Measurements from ENCODE around the gene GSS. TPM values are rescaled to one million over a fixed set of nuclear protein-coding genes. Genes with fewer than 3 reads are reported as not detected.

GSS gene
- polyA plus RNA-seq, 3 donors, result 30.4 to 52.9 (median 34.0) TPM

DNA sequence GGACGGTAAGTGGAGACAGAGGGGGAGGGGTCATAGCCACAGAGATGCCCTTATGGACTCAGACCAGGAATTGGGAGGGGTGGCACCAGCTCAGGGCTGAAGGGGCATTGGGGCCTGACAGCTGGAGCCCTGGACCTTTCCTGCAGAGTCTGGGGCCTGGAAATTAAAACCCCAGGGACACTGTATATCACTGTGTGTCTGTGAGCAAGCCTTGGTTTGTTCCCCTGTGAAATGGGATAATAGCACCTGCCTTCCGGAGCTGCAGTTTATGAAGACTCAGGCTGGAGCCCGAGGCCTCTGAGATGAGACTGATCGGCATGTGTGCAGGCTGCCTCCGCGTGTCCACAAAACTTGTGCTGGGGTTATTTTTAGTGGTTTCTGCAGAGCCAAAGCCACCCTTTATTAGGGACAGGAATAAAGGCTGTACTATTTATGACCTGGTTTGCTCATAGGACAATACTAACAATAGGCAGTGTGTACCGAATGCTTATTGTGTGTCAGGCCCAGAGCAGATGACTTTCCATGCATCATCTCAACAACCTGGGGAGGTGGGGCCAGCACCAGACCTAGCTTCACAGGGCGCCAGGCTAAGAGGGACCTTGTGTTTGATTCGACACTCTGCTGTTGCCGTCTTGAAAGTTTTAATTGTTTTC, 22.6 kb upstream of the GSS start:
- no peak for TF ChIP-seq CTCF (IDR thresholded peaks at IDR 0.05)
- Histone ChIP-seq H3K9ac (ENCODE audit: insufficient read depth, low read length, poor library complexity, severe bottlenecking) (no peak overlapping the region), H3K79me2 (ENCODE audit: insufficient read depth, low read length) (no peaks in the 10 kb centered on the region), H3K27me3 (ENCODE audit: control insufficient read depth in 2 of 2, insufficient read depth in 2 of 2, low read length in 2 of 2) (no peaks in the 10 kb centered on the region), H3K4me2 (replicated peaks; ENCODE audit: extremely low read depth, low read length, poor library complexity, severe bottlenecking) (no peak overlapping the region), H3K27ac (ENCODE audit: low read depth in 1 of 2, low read length in 2 of 2) (no peak overlapping the region), H3K4me3 (replicated peaks in 1 of 3; ENCODE audit: low read depth in 2 of 3, low read length in 3 of 3) (no peak overlapping the region), H3K4me1 (ENCODE audit: control insufficient read depth in 1 of 2, insufficient read depth in 2 of 2, low read length in 2 of 2) (no peaks in the 10 kb centered on the region), H4K20me1 (ENCODE audit: insufficient read depth, low read length) (no peaks in the 10 kb centered on the region), H2AFZ (ENCODE audit: insufficient read depth, low read depth, low read length, poor library complexity, severe bottlenecking) (no peak overlapping the region), H3K36me3 (replicated peaks in 1 of 2; ENCODE audit: control insufficient read depth in 1 of 2, insufficient read depth in 2 of 2, low read length in 2 of 2) (no peaks in the 10 kb centered on the region), H3K9me3 (replicated peaks in 1 of 2; ENCODE audit: control insufficient read depth in 1 of 2, insufficient read depth in 1 of 2, low read length in 2 of 2) (no peaks in the 10 kb centered on the region)
- no peak overlapping the region for H3K27ac Mint-ChIP-seq
- no peaks in the 10 kb centered on the region for H3K4me1 Mint-ChIP-seq
- peaks cover 5 to 7% (median 7%) of the 10 kb centered on the region in 3 donors for H3K27me3 Mint-ChIP-seq (ENCODE audit: low read depth in 3 of 3)
- H3K36me3 Mint-ChIP-seq, result no peaks in the 10 kb centered on the region
- H3K4me3 Mint-ChIP-seq, result no peak overlapping the region
- no peaks in the 10 kb centered on the region for H3K9me3 Mint-ChIP-seq
- intact Hi-C loops (cut with micrococcal nuclease), result no loop called here
- DNase-seq, result no peak
- WGBS (ENCODE audit: insufficient coverage), result 96% methylated on average over 6 of the region's 10 CpGs

DNA sequence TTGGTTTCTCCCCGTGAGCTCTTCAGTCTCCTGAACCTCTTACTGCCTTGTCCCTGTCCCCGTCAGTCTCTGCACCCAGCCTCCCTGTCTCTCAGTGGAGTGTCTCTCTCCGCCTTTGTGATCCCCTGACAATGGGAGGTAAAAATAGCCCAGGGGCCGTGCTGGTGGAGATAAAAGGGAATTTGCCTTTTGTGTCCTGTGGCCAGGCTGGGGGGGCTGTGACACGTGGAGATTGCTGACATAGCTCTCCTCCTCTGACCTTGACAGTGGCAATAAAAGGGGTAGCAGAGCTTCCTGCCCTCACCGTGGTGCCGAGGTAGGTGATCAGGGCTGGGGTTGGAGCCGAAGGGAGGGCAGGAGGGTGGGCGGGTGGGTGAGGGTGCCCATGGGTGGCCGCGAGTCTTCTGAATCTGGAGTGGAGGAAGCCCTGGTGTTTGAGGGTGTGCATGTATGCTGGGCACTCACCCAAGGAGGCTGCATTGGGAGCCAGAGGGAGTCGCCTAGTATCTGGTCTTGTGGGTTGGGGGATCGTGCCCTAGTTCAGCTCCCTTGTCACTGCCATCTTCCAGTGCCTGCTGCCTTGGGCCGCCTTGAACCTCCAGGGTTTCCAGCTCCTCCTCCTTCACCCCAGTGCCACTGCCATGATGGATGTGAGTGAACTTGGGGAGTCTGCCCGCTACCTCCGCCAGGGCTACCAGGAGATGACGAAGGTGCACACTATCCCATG, 21.9 kb upstream of the GSS start:
- Histone ChIP-seq H3K36me3 (replicated peaks in 1 of 2; ENCODE audit: control insufficient read depth in 1 of 2, insufficient read depth in 2 of 2, low read length in 2 of 2) (no peaks in the 10 kb centered on the region), H3K9me3 (replicated peaks in 1 of 2; ENCODE audit: control insufficient read depth in 1 of 2, insufficient read depth in 1 of 2, low read length in 2 of 2) (no peaks in the 10 kb centered on the region), H3K79me2 (ENCODE audit: insufficient read depth, low read length) (no peaks in the 10 kb centered on the region), H3K4me3 (replicated peaks in 1 of 3; ENCODE audit: low read depth in 2 of 3, low read length in 3 of 3) (no peak overlapping the region), H3K4me1 (ENCODE audit: control insufficient read depth in 1 of 2, insufficient read depth in 2 of 2, low read length in 2 of 2) (no peaks in the 10 kb centered on the region), H3K27ac (ENCODE audit: low read depth in 1 of 2, low read length in 2 of 2) (no peak overlapping the region), H2AFZ (ENCODE audit: insufficient read depth, low read depth, low read length, poor library complexity, severe bottlenecking) (no peak overlapping the region), H4K20me1 (ENCODE audit: insufficient read depth, low read length) (no peaks in the 10 kb centered on the region), H3K27me3 (ENCODE audit: control insufficient read depth in 2 of 2, insufficient read depth in 2 of 2, low read length in 2 of 2) (no peaks in the 10 kb centered on the region), H3K4me2 (replicated peaks; ENCODE audit: extremely low read depth, low read length, poor library complexity, severe bottlenecking) (no peak overlapping the region), H3K9ac (ENCODE audit: insufficient read depth, low read length, poor library complexity, severe bottlenecking) (no peak overlapping the region)
- WGBS (ENCODE audit: insufficient coverage), result 39% methylated on average over 3 of the region's 17 CpGs
- Mint-ChIP-seq H3K4me1 (no peaks in the 10 kb centered on the region), H3K27ac (peak overlapping the region in 1 of 7 donors; percentile 38), H3K27me3 (ENCODE audit: low read depth in 3 of 3) (peaks cover 3 to 6% (median 5%) of the 10 kb centered on the region in 3 donors), H3K9me3 (no peaks in the 10 kb centered on the region), H3K4me3 (no peak overlapping the region), H3K36me3 (no peaks in the 10 kb centered on the region)
- no peak for DNase-seq
- intact Hi-C loops (cut with micrococcal nuclease), result no loop called here
- TF ChIP-seq CTCF (IDR thresholded peaks at IDR 0.05), result no peak

Data from CD14-positive monocyte (primary cell).